ENCODE results near the gene OR10J1.

Gene OR10J1

GRCh38 chr1:159459551-159459950 lies 20.0 kb downstream of the OR10J1 start:
- no peak overlapping the region for H3K4me3 Mint-ChIP-seq
- H3K4me1 Mint-ChIP-seq, result no peaks in the 10 kb centered on the region
- H3K9me3 Mint-ChIP-seq, result peaks cover 10 to 22% of the 10 kb centered on the region in 2 donors
- H3K27ac Mint-ChIP-seq, result no peak overlapping the region
- ATAC-seq, result no peak
- DNase-seq, result no peak
- H3K27me3 Mint-ChIP-seq, result no peaks in the 10 kb centered on the region

GRCh38 chr1:159465191-159465603 lies 25.7 kb downstream of the OR10J1 start:
- no peak overlapping the region for H3K27ac Mint-ChIP-seq
- peaks cover 10 to 21% of the 10 kb centered on the region in 2 donors for H3K9me3 Mint-ChIP-seq
- ATAC-seq (no peak), DNase-seq (no peak)
- no peak overlapping the region for H3K4me3 Mint-ChIP-seq
- H3K27me3 Mint-ChIP-seq, result peaks cover 11% of the 10 kb centered on the region
- H3K4me1 Mint-ChIP-seq, result no peaks in the 10 kb centered on the region

GRCh38 chr1:159468321-159468720 lies 28.8 kb downstream of the OR10J1 start:
- no peaks in the 10 kb centered on the region for H3K4me1 Mint-ChIP-seq
- H3K27ac Mint-ChIP-seq, result peak overlapping the region in 1 of 2 donors; percentile 45
- DNase-seq (no peak), ATAC-seq (no peak)
- H3K27me3 Mint-ChIP-seq, result peaks cover 28% of the 10 kb centered on the region
- no peaks in the 10 kb centered on the region for H3K9me3 Mint-ChIP-seq
- H3K4me3 Mint-ChIP-seq, result no peak overlapping the region

DNA sequence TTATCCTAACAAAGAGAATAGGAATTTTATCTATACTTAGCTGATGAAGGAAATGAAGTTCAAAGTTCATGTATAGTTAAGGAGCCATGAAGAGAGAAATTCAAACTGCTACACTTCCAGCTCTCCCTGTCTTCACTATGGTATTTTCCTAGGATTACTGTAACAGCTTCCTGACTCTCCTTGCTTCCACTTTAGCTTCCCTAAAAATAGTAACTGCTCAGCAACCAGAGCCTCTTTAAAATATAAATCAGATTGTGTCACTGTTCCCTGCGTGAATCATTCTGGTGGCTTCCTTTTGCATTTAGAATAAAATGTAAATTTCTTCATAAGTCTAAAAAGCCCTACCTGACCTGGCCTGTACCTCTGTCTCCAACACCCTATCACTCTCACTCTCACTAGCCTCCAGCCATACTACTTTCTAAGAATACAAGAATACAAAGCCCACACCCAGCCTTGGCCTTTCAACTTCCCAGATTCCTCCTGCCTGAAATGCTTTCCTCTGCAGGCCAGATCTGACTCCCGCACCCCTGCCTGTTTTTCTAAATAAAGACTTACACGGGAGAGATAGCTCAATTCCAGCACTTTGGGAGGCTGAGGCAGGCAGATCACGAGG lies 30.5 kb downstream of the OR10J1 start:
- DNase-seq (no peak), ATAC-seq (no peak)

DNA sequence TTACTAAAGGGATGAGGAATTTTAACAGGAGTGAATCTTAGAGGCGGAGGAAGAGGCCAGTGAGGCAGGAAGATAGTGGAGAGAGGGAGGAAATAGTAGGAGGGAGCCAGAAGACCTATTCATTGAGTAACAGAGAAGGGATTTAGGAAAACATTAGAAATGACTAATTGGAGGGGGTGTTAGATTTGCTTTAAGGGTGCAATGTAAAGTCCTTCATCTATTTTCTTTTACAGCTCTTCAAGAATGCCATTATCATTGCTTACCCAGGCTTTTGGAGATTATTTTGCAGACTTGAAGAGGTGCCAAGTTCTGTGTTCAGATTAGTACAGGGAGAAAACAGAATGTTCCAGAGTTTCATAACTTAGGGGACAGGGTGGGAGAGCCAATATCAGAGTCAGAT lies 33.8 kb downstream of the OR10J1 start:
- Mint-ChIP-seq H3K27ac (no peak overlapping the region), H3K4me3 (no peak overlapping the region), H3K27me3 (peaks cover 23% of the 10 kb centered on the region), H3K9me3 (no peaks in the 10 kb centered on the region), H3K4me1 (no peaks in the 10 kb centered on the region)
- DNase-seq (no peak), ATAC-seq (no peak)

More for the DNA sequence above, 30.5 kb downstream of the OR10J1 start:
- no peak overlapping the region for H3K4me3 Mint-ChIP-seq
- no peaks in the 10 kb centered on the region for H3K4me1 Mint-ChIP-seq
- peaks cover 31% of the 10 kb centered on the region for H3K27me3 Mint-ChIP-seq
- H3K27ac Mint-ChIP-seq, result no peak overlapping the region
- H3K9me3 Mint-ChIP-seq, result no peaks in the 10 kb centered on the region

- no peak for ATAC-seq
- Mint-ChIP-seq H3K27me3 (peaks cover 27% of the 10 kb centered on the region), H3K4me1 (no peaks in the 10 kb centered on the region), H3K27ac (no peak overlapping the region), H3K4me3 (no peak overlapping the region), H3K9me3 (no peaks in the 10 kb centered on the region)
- no peak for DNase-seq
Observed at GRCh38 chr1:159474926-159475325, 35.4 kb downstream of the OR10J1 start.

- Mint-ChIP-seq H3K4me1 (no peaks in the 10 kb centered on the region), H3K4me3 (no peak overlapping the region), H3K27me3 (peaks cover 18% of the 10 kb centered on the region), H3K9me3 (peaks cover 0 to 4% of the 10 kb centered on the region in 2 donors), H3K27ac (no peak overlapping the region)
- DNase-seq, result no peak
- ATAC-seq, result no peak
Observed at GRCh38 chr1:159483501-159483900, 44.0 kb downstream of the OR10J1 start.

All from stimulated activated naive CD8-positive, alpha-beta T cell treated with anti-CD3 and anti-CD28 coated beads, Interleukin-15, amount 100 ng/mL, for 72 hours (primary cell).